NT2/D1 (cell line): ENCODE results near the gene FIBCD1.

Experiments
- DNase-seq: peaks from one replicate; pipeline ENCODE4 v3.0.0-alpha.2; 2011; ENCODE audit warnings: low read depth, low spot score
- H3K27me3 ChIP-seq: 2 replicates; pipeline ENCODE4 v1.6.0; 2011; ENCODE audit warnings: mild to moderate bottlenecking; ENCODE audit not compliant: insufficient read length, insufficient read depth
- H3K36me3 ChIP-seq: 2 replicates; pipeline ENCODE4 v1.6.1; 2011; ENCODE audit warnings: mild to moderate bottlenecking, low read length, mixed read lengths; ENCODE audit not compliant: insufficient read depth, insufficient read length
- H3K4me1 ChIP-seq: 2 replicates; pipeline ENCODE4 v1.5.1; 2011; ENCODE audit not compliant: insufficient read depth, insufficient read length
- H3K4me3 ChIP-seq: 2 replicates; pipeline ENCODE4 v1.5.1; 2011; ENCODE audit warnings: low read depth; ENCODE audit not compliant: insufficient read length
- H3K9ac ChIP-seq: 2 replicates; pipeline ENCODE4 v1.6.0; 2011; ENCODE audit warnings: low read depth; ENCODE audit not compliant: insufficient read length
- H3K9me3 ChIP-seq: 2 replicates; pipeline ENCODE4 v1.5.1; 2011; ENCODE audit warnings: mild to moderate bottlenecking, low read length; ENCODE audit not compliant: insufficient read depth
- SUZ12 ChIP-seq: IDR thresholded peaks from 2 replicates; pipeline ENCODE4 v1.6.1; 2011; ENCODE audit not compliant: insufficient read length, insufficient read depth; ENCODE audit errors: extremely low read depth
- YY1 ChIP-seq: IDR thresholded peaks from 2 replicates; pipeline ENCODE4 v1.6.1; 2011; ENCODE audit not compliant: insufficient read length, insufficient read depth
- ZNF274 ChIP-seq: IDR thresholded peaks from 2 replicates; pipeline ENCODE4 v1.6.1; 2011; ENCODE audit warnings: mild to moderate bottlenecking, low read depth, low read length

Gene FIBCD1

GRCh38 chr9:130949188-130950038 is 10.4 kb upstream of the FIBCD1 start:
- TF ChIP-seq SUZ12, result no peak
- no peak for TF ChIP-seq YY1
- no peak for TF ChIP-seq ZNF274
- Histone ChIP-seq H3K9me3 (peaks cover 12% of the 10 kb centered on the region; the same call in 1 of the 2 replicates), H3K9ac (no peak overlapping the region), H3K27me3 (peaks cover 3% of the 10 kb centered on the region), H3K36me3 (no peaks in the 10 kb centered on the region), H3K4me3 (no peak overlapping the region), H3K4me1 (no peaks in the 10 kb centered on the region)
- DNase-seq, result no peak

GRCh38 chr9:130948266-130948665 is 9.2 kb upstream of the FIBCD1 start:
- H3K27me3 ChIP-seq, result peaks cover 3% of the 10 kb centered on the region
- peaks cover 3% of the 10 kb centered on the region for H3K4me1 ChIP-seq
- DNase-seq, result no peak
- no peak for TF ChIP-seq SUZ12
- TF ChIP-seq YY1, result no peak
- TF ChIP-seq ZNF274, result no peak
- H3K9me3 ChIP-seq, result peaks cover 12% of the 10 kb centered on the region; the same call in 1 of the 2 replicates
- H3K4me3 ChIP-seq, result no peak overlapping the region
- H3K36me3 ChIP-seq, result no peaks in the 10 kb centered on the region
- H3K9ac ChIP-seq, result no peak overlapping the region

DNA sequence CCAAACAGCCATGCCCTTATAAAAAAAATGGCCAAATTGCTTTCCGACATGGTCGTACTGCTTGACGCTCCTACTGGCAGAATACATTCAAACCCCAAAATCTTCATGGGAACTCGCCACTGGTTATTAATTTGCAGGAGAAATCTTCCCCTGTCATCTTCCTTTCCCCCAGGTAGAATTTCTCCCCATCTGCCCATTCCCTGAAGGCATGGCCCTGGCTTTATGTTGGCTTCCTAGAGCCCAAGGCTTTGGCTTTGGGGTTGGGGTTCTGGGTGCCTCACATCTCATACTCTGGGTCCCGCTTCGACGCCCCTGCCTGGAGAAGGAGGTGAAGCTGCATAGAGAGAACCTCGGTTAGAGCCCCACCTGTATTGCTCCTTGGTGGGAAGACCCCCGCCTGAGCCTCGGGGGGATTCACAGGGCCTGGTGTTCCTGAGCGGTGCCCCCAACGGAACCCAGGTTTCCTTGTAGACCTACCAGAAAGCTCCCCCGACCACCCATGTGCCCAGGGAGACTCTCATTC is 8.6 kb upstream of the FIBCD1 start:
- DNase-seq, result no peak
- H3K36me3 ChIP-seq, result no peaks in the 10 kb centered on the region
- peaks cover 12% of the 10 kb centered on the region; the same call in 1 of the 2 replicates for H3K9me3 ChIP-seq
- H3K27me3 ChIP-seq, result peaks cover 4% of the 10 kb centered on the region
- no peak overlapping the region for H3K9ac ChIP-seq
- no peak overlapping the region for H3K4me3 ChIP-seq
- peaks cover 3% of the 10 kb centered on the region for H3K4me1 ChIP-seq
- no peak for TF ChIP-seq SUZ12
- TF ChIP-seq ZNF274, result no peak
- TF ChIP-seq YY1, result no peak

DNA sequence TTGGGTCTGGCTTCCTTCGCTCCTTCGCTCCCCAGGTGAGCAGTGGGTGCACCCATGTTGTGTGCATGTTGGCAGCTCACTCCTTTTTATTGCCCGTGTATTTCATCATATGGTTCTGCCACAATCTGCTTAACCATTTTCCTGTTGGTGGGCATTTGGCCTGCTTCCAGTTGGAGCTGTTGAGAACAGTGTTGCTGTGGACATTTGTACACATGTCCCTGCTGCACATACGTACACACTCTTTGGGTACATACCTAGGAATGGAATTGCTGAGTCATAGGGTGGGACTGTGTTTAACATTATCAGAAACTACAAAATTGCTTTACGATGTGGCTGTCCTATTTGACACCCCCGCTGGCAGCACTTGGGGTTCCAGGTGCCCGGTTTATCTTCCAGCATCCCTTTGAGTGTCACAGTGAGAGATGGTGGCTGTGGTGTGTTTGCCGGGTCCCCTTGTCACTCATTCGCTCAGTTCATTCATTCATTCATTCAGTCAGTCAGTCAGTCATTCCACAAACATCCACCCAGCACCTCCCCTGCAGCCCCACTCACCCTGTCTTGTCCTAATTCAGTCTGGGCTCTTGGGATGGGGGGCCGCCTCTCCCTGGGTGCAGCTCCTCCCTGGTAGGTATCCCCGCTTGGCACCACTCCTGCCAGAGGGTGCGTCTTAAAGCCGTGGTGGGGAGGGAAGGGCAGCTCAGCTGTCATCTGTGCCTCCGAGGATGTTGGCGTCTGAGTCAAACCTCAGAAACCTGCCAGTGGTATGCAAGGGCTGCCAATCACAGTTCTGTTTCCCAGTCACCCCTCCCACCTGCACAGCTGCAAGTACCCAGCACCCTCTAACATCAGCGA is 7.9 kb upstream of the FIBCD1 start:
- Histone ChIP-seq H3K4me3 (no peak overlapping the region), H3K9me3 (peaks cover 12% of the 10 kb centered on the region; the same call in 1 of the 2 replicates), H3K4me1 (peaks cover 3% of the 10 kb centered on the region), H3K27me3 (peaks cover 11% of the 10 kb centered on the region), H3K36me3 (no peaks in the 10 kb centered on the region), H3K9ac (no peak overlapping the region)
- DNase-seq, result no peak
- TF ChIP-seq ZNF274 (no peak), SUZ12 (no peak), YY1 (no peak)

DNA sequence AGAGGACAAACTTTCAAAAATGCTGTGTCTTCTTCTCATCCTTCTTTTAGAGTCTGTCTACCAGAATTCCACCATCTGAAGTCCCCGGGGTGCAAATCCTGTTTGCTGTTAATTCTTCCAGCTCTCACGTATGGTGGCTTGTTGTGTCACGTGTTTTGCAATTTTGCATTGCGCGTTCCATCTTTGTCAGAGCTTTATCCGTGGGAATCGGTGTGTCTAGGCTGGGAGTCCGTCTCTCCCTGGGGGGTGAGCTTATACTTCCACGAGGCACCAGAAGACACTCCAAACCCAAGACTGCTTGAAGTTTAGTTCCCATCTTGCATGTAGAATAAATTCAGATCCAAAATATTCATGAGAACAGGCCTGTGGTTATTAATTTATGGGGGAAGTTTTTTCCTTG is 6.1 kb upstream of the FIBCD1 start:
- Histone ChIP-seq H3K9me3 (peaks cover 7% of the 10 kb centered on the region; the same call in 1 of the 2 replicates), H3K27me3 (peaks cover 29% of the 10 kb centered on the region), H3K36me3 (no peaks in the 10 kb centered on the region), H3K4me3 (no peak overlapping the region), H3K4me1 (peaks cover 5% of the 10 kb centered on the region), H3K9ac (no peak overlapping the region)
- no peak for TF ChIP-seq ZNF274
- TF ChIP-seq SUZ12, result no peak
- no peak for TF ChIP-seq YY1
- DNase-seq, result no peak

DNA sequence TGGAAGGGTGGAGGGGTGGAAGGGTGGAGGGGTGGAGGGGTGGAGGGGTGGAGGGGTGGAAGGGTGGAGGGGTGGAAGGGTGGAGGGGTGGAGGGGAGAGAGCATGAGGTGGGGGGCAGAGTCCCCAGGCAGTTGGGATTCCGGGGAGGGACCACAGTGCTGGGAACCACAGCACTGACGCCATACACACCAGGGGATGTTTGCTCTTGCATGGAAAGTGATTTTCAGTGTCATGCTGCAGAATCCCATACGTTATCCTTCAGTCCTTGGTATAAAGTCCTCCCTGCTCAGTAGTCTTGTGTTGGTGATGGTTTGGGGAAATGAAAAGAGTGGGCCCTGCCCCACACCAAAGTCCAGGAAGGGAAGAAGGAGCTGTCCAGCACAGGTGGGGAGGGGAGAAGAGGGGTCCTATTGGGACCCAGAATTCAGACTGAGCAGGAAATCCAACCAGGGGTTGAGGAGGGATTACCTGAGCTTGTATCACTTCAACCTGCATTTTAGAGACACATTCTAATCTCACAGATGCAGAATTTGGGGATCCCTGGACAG is 5.5 kb upstream of the FIBCD1 start:
- no peak for DNase-seq
- Histone ChIP-seq H3K36me3 (no peaks in the 10 kb centered on the region), H3K4me1 (peaks cover 5% of the 10 kb centered on the region), H3K9ac (no peak overlapping the region), H3K4me3 (no peak overlapping the region), H3K9me3 (peaks cover 2% of the 10 kb centered on the region; the same call in 1 of the 2 replicates), H3K27me3 (peaks cover 34% of the 10 kb centered on the region)
- no peak for TF ChIP-seq YY1
- no peak for TF ChIP-seq SUZ12
- TF ChIP-seq ZNF274, result no peak

DNA sequence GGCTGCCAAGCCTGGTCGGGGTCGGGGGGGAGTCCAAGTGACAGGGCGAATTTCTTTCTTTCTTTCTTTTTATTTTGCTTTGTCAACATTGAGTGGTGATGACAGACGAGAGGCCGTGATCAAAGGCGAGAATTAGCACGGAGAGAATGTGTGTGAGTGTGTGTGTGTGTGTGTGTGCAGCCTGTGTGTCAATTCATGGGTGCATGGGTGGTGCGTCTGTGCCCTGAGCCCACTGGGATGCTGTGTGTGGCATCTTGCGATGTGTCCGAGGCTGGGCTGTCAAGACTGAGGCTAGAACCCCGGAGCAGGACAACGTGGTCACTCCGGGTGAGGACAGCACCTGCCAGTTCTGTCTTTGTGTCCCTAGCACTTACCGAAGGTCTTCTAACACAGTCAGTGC is 4.7 kb upstream of the FIBCD1 start:
- Histone ChIP-seq H3K9me3 (no peaks in the 10 kb centered on the region), H3K9ac (no peak overlapping the region), H3K4me1 (peaks cover 5% of the 10 kb centered on the region)

More for the DNA sequence above, 4.7 kb upstream of the FIBCD1 start:
- TF ChIP-seq SUZ12 (no peak), YY1 (no peak), ZNF274 (no peak)
- peaks cover 40% of the 10 kb centered on the region for H3K27me3 ChIP-seq
- DNase-seq, result no peak
- no peaks in the 10 kb centered on the region for H3K36me3 ChIP-seq
- H3K4me3 ChIP-seq, result no peak overlapping the region
